ENCODE measurements around the gene MCAT.

DNA sequence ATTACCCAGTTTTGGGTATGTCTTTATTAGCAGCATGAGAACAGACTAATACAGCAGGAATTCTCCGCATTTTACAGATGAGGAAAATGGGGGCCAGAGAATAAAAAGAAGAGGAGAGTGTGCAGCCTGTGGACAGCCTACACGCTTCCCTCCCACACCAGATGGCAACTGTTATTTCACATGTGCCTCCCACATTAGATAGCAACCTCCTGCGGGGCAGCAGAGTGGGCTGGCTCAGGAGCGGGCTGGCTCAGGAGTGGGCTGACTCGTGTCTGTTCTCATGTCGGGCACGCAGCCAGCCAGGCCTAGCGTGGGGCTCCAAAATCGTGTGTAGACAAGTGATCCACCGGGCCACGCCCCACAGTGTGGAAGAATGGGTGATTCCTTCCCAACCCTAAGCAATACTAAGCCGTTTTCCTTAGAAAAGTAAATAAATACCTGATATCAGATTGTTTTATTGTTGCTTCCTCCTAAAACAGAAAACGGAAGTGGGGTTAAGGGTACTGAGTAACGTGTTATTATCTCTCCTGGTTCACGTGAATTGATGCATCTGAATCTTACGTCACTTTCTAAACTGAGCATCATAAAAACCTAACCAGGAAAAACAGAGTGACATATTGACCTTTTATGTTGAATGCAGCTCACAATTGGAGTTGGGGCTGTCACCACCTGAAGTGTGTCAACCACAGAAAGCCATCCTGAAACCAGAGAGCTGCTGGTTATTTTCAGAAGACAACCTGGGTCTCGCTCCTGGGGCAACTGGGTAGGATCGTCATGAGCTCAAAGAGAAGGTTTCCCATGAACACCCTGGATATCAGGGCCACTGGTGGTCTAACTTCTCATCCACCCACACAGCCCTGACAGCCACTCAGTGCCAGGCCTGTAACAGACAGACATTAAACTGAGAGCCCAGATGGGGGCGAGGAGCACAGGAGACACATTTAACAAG is 57.3 kb downstream of the MCAT start:
- TF ChIP-seq, protein P1, sequence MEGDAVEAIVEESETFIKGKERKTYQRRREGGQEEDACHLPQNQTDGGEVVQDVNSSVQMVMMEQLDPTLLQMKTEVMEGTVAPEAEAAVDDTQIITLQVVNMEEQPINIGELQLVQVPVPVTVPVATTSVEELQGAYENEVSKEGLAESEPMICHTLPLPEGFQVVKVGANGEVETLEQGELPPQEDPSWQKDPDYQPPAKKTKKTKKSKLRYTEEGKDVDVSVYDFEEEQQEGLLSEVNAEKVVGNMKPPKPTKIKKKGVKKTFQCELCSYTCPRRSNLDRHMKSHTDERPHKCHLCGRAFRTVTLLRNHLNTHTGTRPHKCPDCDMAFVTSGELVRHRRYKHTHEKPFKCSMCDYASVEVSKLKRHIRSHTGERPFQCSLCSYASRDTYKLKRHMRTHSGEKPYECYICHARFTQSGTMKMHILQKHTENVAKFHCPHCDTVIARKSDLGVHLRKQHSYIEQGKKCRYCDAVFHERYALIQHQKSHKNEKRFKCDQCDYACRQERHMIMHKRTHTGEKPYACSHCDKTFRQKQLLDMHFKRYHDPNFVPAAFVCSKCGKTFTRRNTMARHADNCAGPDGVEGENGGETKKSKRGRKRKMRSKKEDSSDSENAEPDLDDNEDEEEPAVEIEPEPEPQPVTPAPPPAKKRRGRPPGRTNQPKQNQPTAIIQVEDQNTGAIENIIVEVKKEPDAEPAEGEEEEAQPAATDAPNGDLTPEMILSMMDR (optimal IDR thresholded peaks at IDR 0.05 in 1 of 3, IDR thresholded peaks at IDR 0.05 in 1 of 3, conservative IDR thresholded peaks at IDR 0.05 in 1 of 3; ENCODE audit: extremely low read depth in 1 of 3, insufficient read depth in 2 of 3, low read length in 3 of 3) = no peak
- TF ChIP-seq EZH2 (IDR thresholded peaks at IDR 0.05; ENCODE audit: low read length) = no peak
